GM20000 (cell line): ENCODE data around the gene MSI2.

Source experiments
- DNase-seq: peaks from one replicate; pipeline ENCODE4 v3.0.0; 2012; ENCODE audit warnings: low spot score
- TF ChIP-seq, protein P1 (sequence below): IDR thresholded peaks from 2 replicates; pipeline ENCODE4 v1.5.1; 2012; ENCODE audit warnings: mild to moderate bottlenecking, control low read depth; ENCODE audit errors: extremely low read depth, missing control alignments

MSI2 gene

DNA sequence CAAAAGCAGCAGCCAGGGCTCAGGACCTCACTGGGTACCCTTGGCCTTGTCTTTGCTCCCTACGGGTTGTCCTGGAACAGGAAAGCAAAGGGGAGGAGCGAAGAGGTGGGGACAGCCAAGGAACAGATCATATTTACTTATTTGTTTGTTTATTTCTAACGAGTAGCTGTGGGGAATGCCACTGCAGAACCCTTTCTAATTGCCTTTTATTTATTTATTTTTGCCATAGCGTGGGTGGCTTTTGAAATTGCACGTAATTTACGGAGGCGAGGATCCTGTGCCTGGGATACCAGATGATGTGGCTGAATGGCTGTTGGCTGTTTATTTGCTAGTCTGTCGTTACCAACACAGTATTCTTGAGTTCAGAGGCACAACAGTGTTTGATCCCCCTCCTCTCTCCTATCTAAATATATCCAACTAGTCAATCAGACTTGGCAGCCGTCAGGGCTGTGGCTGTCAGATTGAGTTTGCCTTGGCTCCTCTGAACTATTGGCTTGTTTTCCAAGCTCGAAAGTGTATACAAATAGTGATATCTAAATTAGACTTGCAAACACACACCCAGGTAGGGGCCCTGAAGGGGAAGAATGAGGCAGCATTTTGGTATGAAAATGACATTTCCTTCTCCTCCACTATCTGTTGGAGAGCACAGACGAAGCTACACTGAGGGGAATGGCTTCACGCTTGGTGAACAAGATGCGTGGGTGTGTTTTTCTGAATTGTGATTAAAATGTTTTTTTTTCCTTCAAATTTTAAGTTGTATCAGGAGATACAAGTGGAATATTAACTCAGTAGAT, 110.4 kb downstream of the MSI2 start:
- TF ChIP-seq, protein P1, sequence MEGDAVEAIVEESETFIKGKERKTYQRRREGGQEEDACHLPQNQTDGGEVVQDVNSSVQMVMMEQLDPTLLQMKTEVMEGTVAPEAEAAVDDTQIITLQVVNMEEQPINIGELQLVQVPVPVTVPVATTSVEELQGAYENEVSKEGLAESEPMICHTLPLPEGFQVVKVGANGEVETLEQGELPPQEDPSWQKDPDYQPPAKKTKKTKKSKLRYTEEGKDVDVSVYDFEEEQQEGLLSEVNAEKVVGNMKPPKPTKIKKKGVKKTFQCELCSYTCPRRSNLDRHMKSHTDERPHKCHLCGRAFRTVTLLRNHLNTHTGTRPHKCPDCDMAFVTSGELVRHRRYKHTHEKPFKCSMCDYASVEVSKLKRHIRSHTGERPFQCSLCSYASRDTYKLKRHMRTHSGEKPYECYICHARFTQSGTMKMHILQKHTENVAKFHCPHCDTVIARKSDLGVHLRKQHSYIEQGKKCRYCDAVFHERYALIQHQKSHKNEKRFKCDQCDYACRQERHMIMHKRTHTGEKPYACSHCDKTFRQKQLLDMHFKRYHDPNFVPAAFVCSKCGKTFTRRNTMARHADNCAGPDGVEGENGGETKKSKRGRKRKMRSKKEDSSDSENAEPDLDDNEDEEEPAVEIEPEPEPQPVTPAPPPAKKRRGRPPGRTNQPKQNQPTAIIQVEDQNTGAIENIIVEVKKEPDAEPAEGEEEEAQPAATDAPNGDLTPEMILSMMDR = no peak
- DNase-seq = no peak

DNA sequence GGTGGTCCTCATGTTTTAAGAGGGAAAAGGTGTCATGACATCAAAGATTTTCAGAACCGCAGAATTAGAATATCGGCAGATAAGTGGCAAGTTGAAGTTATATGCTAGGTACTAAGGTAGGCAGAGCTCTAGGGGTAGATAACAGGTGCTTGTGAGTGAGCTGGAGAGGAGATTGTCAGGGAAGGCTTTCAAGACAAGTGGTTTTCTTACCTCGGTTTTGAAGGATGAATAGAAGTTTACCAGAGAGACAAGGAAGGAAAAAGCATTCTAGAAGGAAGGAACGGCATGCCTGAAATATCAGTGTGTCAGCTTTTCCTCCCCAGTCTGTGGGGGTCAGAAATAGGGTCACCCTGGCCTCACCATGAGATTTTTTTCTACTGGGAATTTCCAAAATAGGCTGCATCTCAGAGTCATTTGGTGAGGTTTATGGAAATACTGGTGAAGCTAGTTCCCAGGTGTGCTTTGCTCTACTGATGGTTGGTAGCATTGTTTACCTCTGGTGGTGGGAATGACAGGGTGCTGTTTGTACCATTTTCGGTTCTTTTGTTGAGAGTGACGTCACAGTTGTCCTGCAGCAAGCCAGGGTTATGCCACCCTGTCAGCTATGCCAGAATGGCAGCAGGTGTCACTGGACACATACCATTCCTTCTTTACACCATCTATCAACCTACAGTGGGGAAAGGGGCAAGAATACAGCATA, 112.5 kb downstream of the MSI2 start:
- DNase-seq = no peak
- TF ChIP-seq, protein P1 = no peak

DNA sequence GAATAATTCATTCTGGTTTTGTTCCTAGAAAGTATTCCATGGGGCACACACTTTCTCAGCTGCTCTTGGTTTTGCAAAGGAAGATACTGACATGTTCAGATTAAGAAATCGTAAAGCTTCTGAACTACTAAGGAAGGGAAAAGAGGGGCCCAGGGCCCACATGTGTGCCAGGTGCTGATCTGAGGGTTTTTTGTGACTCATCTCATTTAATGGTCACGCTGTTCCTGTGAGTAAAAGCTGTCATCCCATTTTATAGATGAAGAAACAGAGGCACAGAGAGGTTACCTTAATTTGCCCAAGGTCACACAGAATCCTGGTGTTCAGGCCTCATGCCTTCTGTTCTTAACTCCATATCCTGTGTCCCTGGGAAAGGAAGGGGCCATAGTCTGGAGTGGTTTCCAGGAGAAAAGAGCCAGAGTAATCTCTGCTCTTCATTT, 113.2 kb downstream of the MSI2 start:
- DNase-seq = no peak
- TF ChIP-seq, protein P1 = no peak

DNA sequence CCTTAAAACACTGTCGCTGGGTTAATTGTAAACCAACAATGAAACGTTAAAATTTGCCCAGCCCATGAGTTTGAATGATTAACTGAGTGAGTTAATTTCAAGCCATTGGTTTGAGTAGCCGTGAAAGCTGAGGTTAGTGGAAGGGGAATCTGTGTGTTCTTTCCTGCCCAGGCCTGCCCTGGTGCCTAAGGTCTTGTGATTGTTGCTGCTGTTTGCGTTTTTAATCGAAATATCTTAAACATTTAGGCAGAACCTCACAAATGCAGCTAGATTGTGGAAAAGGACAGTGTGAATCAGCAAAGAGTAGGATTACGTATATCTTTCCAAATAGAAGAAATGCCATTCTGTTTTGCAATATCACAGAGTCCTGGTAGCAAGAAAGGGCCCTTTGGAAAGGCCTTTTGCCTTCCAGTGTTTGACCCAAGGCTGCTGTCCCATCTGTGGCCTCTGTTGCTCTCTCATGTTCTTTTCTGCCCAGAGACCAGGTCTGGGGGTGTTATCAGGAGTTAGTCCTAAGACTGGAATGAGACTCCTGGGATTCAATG, 113.8 kb downstream of the MSI2 start:
- no peak for DNase-seq
- TF ChIP-seq, protein P1 = no peak

DNA sequence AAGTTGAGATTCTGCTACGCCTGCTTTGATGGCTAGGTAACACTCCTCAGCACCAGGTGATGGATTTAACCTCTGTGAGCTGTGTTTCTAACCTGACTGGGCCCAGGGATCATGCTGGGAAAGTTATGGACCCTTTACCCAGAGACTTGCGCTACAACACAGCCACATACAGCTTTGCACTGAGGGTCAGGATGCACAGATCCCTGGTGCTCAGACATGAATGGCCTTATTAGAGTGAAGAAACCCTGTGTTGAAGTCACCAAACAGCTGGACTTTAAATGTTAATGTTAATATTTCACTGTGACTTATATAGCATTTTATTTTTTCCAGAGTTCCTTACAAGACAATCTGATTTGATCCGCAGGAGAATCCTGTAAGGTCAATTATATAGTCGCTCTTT, 114.3 kb downstream of the MSI2 start:
- TF ChIP-seq, protein P1 = no peak
- DNase-seq = no peak

DNA sequence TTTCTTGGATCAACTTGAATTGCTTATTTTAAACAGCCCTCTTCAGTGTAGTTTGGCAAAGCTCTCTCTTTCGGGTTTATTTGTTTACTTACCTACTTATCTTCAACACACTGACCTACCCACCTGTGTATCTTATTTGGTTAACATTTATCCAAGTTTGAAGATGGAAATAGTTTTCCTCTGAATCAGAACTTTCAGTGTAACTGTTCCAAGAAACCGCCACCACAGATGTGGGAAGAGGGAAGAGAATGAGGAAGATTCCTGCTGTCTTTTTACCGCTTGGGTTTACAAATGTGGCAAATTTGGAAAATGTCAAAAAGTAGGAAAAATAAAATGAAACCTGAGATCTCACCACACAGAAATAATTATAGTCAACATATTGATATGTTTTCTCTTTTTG, 115.8 kb downstream of the MSI2 start:
- no peak for DNase-seq

More for the DNA sequence above, 115.8 kb downstream of the MSI2 start:
- TF ChIP-seq, protein P1 = no peak
